Gastrocnemius medialis (tissue), 4 donors: ENCODE results near the gene DENND6B. TPM values are rescaled to one million over a fixed set of nuclear protein-coding genes. Genes with fewer than 3 reads are reported as not detected.
A peak's percentile ranks its signal among the peaks of the same experiment; 100 is the strongest.

Source experiments
- ATAC-seq, 2 donors: fragments of 150-250 bp; one replicate each; pipeline ENCODE4 v1.9.1; 2016
- DNase-seq, 2 donors: peaks; one replicate each; pipeline ENCODE4 v3.0.0-alpha.2; 2019
- H3K27ac ChIP-seq, 4 donors: fragments of 200-600 bp; sonication (generic); 1 replicate in 1 of 4; 2 replicates in 3 of 4; pipeline ENCODE4 v1.5.1; 2016 to 2018; ENCODE audit warnings: mild to moderate bottlenecking in 2 of 4, moderate library complexity in 1 of 4
- H3K27me3 ChIP-seq, 3 donors: fragments of 200-600 bp; sonication (generic) in 2 of 3; 1 replicate in 1 of 3; 2 replicates in 2 of 3; pipeline versions ENCODE4 v1.5.1 to v1.6.0; 2016 to 2019; ENCODE audit warnings: mild to moderate bottlenecking in 1 of 3, moderate library complexity in 1 of 3
- H3K36me3 ChIP-seq, 2 donors: fragments of 200-600 bp; sonication (generic) in 1 of 2; one replicate each; pipeline ENCODE4 v1.5.1; 2017 to 2018
- H3K4me1 ChIP-seq, 2 donors: fragments of 200-600 bp; sonication (generic) in 1 of 2; one replicate each; pipeline ENCODE4 v1.5.1; 2016 to 2017; ENCODE audit warnings: mild to moderate bottlenecking in 2 of 2
- H3K4me3 ChIP-seq, 4 donors: fragments of 200-600 bp; sonication (generic) in 3 of 4; 1 replicate in 1 of 4; 2 replicates in 3 of 4; pipeline ENCODE4 v1.5.1; 2016 to 2019; ENCODE audit warnings: mild to moderate bottlenecking in 2 of 4
- H3K9me3 ChIP-seq, 3 donors: fragments of 200-600 bp; sonication (generic) in 2 of 3; 1 replicate in 1 of 3; 2 replicates in 2 of 3; pipeline ENCODE4 v1.5.1; 2016 to 2019
- POLR2A ChIP-seq, 2 donors: fragments of 450-650 bp; IDR thresholded peaks; one replicate each; pipeline ENCODE4 v1.6.1; 2017; ENCODE audit warnings: antibody characterized with exemption in 2 of 2, mild to moderate bottlenecking in 2 of 2, moderate library complexity in 2 of 2
- in situ Hi-C, 4 donors: fragments of 200-750 bp; cut with MboI; loops; one replicate each; pipeline versions ENCODE4 v1.15.0 to v1.8.0; 2017; ENCODE audit warnings: low sequenced_read_pairs in 4 of 4
- intact Hi-C: fragments of 100-400 bp; cut with DNase I; formaldehyde crosslinking; loops from one replicate; pipeline ENCODE4 v1.15.1; 2023; ENCODE audit warnings: low total_unique reads
- total RNA-seq, 4 donors: library from RNA; depleted of rRNA; stranded (reverse); fragments of >200 nt; gene quantifications; one replicate each; pipeline versions ENCODE4 v1.1.0 to v1.2.3, GENCODE V29; 2016
- TF ChIP-seq, protein P1 (sequence below), 5 experiments: fragments of 450-650 bp in 3 of 5; fragments of 200-600 bp in 2 of 5; sonication (generic) in 2 of 5; IDR thresholded peaks in 4 of 5; conservative IDR thresholded peaks in 1 of 5; 1 replicate in 4 of 5; 2 replicates in 1 of 5; pipeline ENCODE4 v1.5.1; 2016 to 2019; ENCODE audit warnings: antibody characterized with exemption in 5 of 5, mild to moderate bottlenecking in 3 of 5, moderate library complexity in 3 of 5

DENND6B gene
- total RNA-seq, 4 donors from 2014 or later: 0.55 to 0.84 (median 0.68) TPM; not detected in 1

DNA sequence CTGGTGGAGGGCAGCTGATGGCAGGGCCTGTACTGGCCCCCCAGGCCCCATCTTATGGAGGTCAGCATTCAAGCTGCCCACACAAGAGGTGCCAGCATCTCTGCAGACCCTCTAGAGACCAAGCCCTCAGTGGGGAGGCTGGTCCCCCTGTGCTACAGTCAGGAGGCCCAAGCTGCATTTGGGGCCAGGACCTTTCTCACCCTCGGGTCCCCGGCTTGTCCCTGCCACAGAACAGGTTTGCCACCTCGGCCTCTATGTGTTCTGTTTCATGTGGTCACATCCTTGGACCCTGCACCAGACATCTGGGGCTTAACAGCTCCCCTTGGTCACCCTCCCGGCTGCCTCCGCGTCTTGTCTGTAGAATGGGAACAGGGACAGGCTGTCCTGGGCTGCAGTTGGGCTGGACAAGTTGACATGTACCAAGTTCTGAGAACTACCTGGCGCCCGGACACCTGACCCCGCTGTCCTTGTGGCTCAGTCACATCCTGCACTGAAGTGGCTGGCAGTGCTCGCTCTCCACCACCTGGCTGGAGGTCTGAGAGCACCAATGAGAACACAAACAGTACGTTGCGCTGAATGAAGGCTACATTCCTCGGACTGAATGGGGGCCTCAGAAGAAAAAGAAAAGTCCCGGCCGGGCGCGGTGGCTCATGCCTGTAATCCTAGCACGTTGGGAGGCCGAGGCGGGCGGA is 16.6 kb downstream of the DENND6B start:
- Histone ChIP-seq H3K27ac (no peak overlapping the region), H3K36me3 (no peaks in the 10 kb centered on the region), H3K27me3 (peaks cover 0 to 5% (median 4%) of the 10 kb centered on the region in 3 donors), H3K4me3 (no peak overlapping the region), H3K9me3 (no peaks in the 10 kb centered on the region), H3K4me1 (peaks cover 6 to 18% of the 10 kb centered on the region in 2 donors)
- intact Hi-C loops (no loop called here), in situ Hi-C loops (no loop called here)
- DNase-seq (no peak), ATAC-seq (no peak)
- no peak for TF ChIP-seq POLR2A (IDR thresholded peaks at IDR 0.05)
- TF ChIP-seq, protein P1, sequence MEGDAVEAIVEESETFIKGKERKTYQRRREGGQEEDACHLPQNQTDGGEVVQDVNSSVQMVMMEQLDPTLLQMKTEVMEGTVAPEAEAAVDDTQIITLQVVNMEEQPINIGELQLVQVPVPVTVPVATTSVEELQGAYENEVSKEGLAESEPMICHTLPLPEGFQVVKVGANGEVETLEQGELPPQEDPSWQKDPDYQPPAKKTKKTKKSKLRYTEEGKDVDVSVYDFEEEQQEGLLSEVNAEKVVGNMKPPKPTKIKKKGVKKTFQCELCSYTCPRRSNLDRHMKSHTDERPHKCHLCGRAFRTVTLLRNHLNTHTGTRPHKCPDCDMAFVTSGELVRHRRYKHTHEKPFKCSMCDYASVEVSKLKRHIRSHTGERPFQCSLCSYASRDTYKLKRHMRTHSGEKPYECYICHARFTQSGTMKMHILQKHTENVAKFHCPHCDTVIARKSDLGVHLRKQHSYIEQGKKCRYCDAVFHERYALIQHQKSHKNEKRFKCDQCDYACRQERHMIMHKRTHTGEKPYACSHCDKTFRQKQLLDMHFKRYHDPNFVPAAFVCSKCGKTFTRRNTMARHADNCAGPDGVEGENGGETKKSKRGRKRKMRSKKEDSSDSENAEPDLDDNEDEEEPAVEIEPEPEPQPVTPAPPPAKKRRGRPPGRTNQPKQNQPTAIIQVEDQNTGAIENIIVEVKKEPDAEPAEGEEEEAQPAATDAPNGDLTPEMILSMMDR (IDR thresholded peaks at IDR 0.05 in 4 of 5, conservative IDR thresholded peaks at IDR 0.05 in 1 of 5): no peak

- Histone ChIP-seq H3K9me3 (no peaks in the 10 kb centered on the region), H3K4me1 (peaks cover 9 to 22% of the 10 kb centered on the region in 2 donors), H3K27ac (peak overlapping the region in 2 of 4 donors; percentile 66 to 69), H3K27me3 (peaks cover 0 to 5% (median 4%) of the 10 kb centered on the region in 3 donors), H3K36me3 (no peaks in the 10 kb centered on the region), H3K4me3 (no peak overlapping the region)
- DNase-seq: no peak
- ATAC-seq: no peak
- TF ChIP-seq, protein P1 (IDR thresholded peaks at IDR 0.05 in 4 of 5, conservative IDR thresholded peaks at IDR 0.05 in 1 of 5): no peak
- TF ChIP-seq POLR2A (IDR thresholded peaks at IDR 0.05): no peak
- intact Hi-C loops (no loop called here), in situ Hi-C loops (no loop called here)
These were observed 17.2 kb downstream of the DENND6B start for GRCh38 chr22:50309601-50309991.

DNA sequence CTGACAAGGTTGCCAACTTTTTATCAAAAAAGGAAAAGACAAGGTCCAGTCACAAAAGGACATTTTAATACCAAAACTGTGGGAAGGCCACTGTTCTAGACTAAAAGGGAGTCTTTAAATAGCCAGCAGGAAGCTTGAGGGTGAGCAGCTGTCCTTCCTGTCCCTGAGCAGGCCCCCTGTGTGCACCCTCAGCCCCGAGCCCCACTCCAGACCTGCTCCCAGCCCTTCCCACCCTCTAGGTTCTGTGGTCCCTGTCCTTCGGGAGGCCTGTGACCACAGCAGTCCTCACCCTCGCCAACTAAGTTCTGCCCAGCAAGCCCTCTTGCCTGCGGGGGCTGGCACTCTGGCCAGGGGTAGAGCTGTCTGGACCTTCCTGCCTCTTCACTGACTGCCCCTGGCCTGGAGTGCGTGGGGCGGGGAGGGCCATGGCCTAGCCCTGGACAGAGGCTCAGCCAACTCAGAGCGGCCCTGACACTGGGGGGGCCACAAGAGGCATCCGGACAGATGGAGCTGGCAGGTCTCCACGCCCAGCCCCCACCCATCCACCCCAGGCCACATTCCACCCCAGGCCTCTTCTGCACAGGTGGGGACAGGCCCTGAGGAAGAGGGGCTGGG is 17.7 kb downstream of the DENND6B start:
- H3K4me3 ChIP-seq: no peak overlapping the region
- H3K4me1 ChIP-seq: peaks cover 9 to 27% of the 10 kb centered on the region in 2 donors
- TF ChIP-seq POLR2A (IDR thresholded peaks at IDR 0.05): no peak
- in situ Hi-C loops (no loop called here), intact Hi-C loops (no loop called here)
- DNase-seq (no peak), ATAC-seq (no peak)
- H3K9me3 ChIP-seq: no peaks in the 10 kb centered on the region
- peaks cover 0 to 5% (median 4%) of the 10 kb centered on the region in 3 donors for H3K27me3 ChIP-seq
- H3K36me3 ChIP-seq: no peaks in the 10 kb centered on the region
- peak overlapping the region; percentile 55 to 69 (median 62) for H3K27ac ChIP-seq

- peaks cover 0 to 5% (median 4%) of the 10 kb centered on the region in 3 donors for H3K27me3 ChIP-seq
- no peaks in the 10 kb centered on the region for H3K36me3 ChIP-seq
- peak; percentile 19 to 31 for ATAC-seq
- no peak overlapping the region for H3K4me3 ChIP-seq
- H3K9me3 ChIP-seq: no peaks in the 10 kb centered on the region
- DNase-seq: peak; percentile 58 to 71
- intact Hi-C loops (no loop called here), in situ Hi-C loops (no loop called here)
- peak overlapping the region; percentile 55 to 69 (median 66) for H3K27ac ChIP-seq
- H3K4me1 ChIP-seq: peaks cover 9 to 31% of the 10 kb centered on the region in 2 donors
- TF ChIP-seq, protein P1 (IDR thresholded peaks at IDR 0.05 in 4 of 5, conservative IDR thresholded peaks at IDR 0.05 in 1 of 5): no peak
- TF ChIP-seq POLR2A (IDR thresholded peaks at IDR 0.05): no peak
These were observed 18.2 kb downstream of the DENND6B start for GRCh38 chr22:50308597-50308935.

- no peak for DNase-seq
- in situ Hi-C loops: no loop called here
- TF ChIP-seq, protein P1 (IDR thresholded peaks at IDR 0.05 in 4 of 5, conservative IDR thresholded peaks at IDR 0.05 in 1 of 5): no peak
- no peak for TF ChIP-seq POLR2A (IDR thresholded peaks at IDR 0.05)
- intact Hi-C loops: loop anchor here (2.0 kb wide), 1 partner anchor 19 kb away; the partner anchor contains the start of gene DENND6B
- ATAC-seq: no peak
- Histone ChIP-seq H3K4me3 (no peak overlapping the region), H3K36me3 (no peaks in the 10 kb centered on the region), H3K27ac (peak overlapping the region; percentile 55 to 69 (median 66)), H3K27me3 (peaks cover 0 to 5% (median 4%) of the 10 kb centered on the region in 3 donors), H3K9me3 (no peaks in the 10 kb centered on the region), H3K4me1 (peaks cover 9 to 34% of the 10 kb centered on the region in 2 donors)
These were observed 18.8 kb downstream of the DENND6B start for GRCh38 chr22:50307890-50308596.
